Measurements from ENCODE around the gene KL.

DNA sequence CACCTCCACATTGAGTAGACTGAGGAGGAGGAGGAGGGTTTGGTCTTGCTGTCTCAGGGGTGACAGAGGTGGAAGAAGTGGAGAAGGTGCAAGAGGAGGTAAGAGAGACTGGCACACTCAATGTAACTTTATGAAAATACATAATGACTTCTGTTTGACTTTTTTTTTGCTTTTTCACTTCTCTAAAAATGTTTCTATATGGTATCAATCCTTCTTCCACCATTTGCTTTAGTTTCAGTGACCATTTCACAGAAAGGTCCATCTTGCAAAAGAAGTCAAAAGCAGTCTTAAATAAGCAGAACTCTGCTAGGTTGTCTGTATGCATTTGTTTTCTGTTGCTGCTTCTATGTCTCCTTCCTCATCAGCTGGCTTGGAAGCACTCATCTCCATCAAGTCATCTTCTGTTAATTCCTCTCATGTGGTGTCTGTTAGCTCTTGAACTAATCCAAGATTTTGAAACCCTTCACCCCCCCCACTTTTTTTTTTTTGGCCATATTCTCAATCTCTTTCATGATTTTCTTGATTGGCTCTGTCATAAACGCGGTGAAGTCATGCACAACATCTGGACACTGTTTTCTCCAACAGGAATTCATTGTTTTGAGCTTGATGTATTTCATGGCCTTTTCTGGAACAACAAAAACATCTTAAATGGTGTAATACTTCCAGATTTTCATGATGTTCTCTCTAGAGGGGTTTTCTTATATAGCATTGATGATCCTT is 80.8 kb downstream of the KL start:
- 0 out of 2 replicates have a peak, but pooled peaks have one; percentile 38 for TF ChIP-seq ZNF24 (IDR thresholded peaks at IDR 0.05)
- TF ChIP-seq SMAD1 (IDR thresholded peaks at IDR 0.05; ENCODE audit: low read depth, partially characterized antibody), result no peak
- TF ChIP-seq TARDBP (IDR thresholded peaks at IDR 0.05; ENCODE audit: borderline replicate concordance), result no peak
- no peak for TF ChIP-seq SKIL (IDR thresholded peaks at IDR 0.05; ENCODE audit: low read depth, poor library complexity, severe bottlenecking)
- TF ChIP-seq, protein P1, sequence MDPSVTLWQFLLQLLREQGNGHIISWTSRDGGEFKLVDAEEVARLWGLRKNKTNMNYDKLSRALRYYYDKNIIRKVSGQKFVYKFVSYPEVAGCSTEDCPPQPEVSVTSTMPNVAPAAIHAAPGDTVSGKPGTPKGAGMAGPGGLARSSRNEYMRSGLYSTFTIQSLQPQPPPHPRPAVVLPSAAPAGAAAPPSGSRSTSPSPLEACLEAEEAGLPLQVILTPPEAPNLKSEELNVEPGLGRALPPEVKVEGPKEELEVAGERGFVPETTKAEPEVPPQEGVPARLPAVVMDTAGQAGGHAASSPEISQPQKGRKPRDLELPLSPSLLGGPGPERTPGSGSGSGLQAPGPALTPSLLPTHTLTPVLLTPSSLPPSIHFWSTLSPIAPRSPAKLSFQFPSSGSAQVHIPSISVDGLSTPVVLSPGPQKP (IDR thresholded peaks at IDR 0.05; ENCODE audit: low read depth, low read length), result no peak

Data from GM12878 (cell line).